Activated CD8-positive, alpha-beta T cell treated with anti-CD3 and anti-CD28 coated beads for 36 hours (primary cell): ENCODE measurements around the gene ADAMTS17. TPM values are rescaled to one million over a fixed set of nuclear protein-coding genes. Genes with fewer than 3 reads are reported as not detected.

Experiments used
- ATAC-seq: fragments of 200-7000 bp; cut with Tn5 transposase; one replicate; pipeline ENCODE4 v1.10.0; 2021; ENCODE audit warnings: mild to moderate bottlenecking, moderate library complexity
- CTCF ChIA-PET: fragments of 350-600 bp; sonication (Branson Sonifier 250); formaldehyde crosslinking; loops from one replicate; lab custom pipeline; 2021; ENCODE audit warnings: antibody characterized with exemption; lab: Charles Lee
- POLR2A ChIA-PET: fragments of 350-600 bp; sonication (Branson Sonifier 250); formaldehyde crosslinking; loops from one replicate; lab custom pipeline; 2021; ENCODE audit warnings: antibody characterized with exemption; lab: Charles Lee
- DNase-seq: peaks from one replicate; pipeline ENCODE4 v3.0.0-alpha.2; 2020
- H3K27ac Mint-ChIP-seq: one replicate; pipeline ENCODE4 v1.8.0; 2021; ENCODE audit warnings: mild to moderate bottlenecking, mixed read lengths
- H3K27me3 Mint-ChIP-seq: one replicate; pipeline ENCODE4 v1.8.0; 2021; ENCODE audit warnings: mixed read lengths
- H3K36me3 Mint-ChIP-seq: one replicate; pipeline ENCODE4 v1.8.0; 2021; ENCODE audit warnings: low read depth, mixed read lengths
- H3K4me1 Mint-ChIP-seq: one replicate; pipeline ENCODE4 v1.8.0; 2021; ENCODE audit warnings: low read depth, mixed read lengths
- H3K4me3 Mint-ChIP-seq: one replicate; pipeline ENCODE4 v1.8.0; 2021; ENCODE audit warnings: mild to moderate bottlenecking, moderate library complexity, mixed read lengths
- H3K9me3 Mint-ChIP-seq: one replicate; pipeline ENCODE4 v1.8.0; 2021; ENCODE audit warnings: mixed read lengths
- intact Hi-C: fragments of 100-400 bp; cut with micrococcal nuclease; formaldehyde crosslinking; loops from one replicate; pipeline ENCODE4 v1.10.0; 2022
- total RNA-seq, 2 experiments: library from RNA; stranded (reverse); gene quantifications; one replicate each; pipeline ENCODE4 v1.2.3, GENCODE V29; 2021
- TF ChIP-seq, protein P1 (sequence below): fragments of 200-600 bp; IDR thresholded peaks from one replicate; pipeline ENCODE4 v1.8.0; 2022; ENCODE audit warnings: antibody characterized with exemption, mild to moderate bottlenecking

The ADAMTS17 gene
- total RNA-seq, 2 experiments from 2014 or later, result 0.60 to 1.5 TPM

DNA sequence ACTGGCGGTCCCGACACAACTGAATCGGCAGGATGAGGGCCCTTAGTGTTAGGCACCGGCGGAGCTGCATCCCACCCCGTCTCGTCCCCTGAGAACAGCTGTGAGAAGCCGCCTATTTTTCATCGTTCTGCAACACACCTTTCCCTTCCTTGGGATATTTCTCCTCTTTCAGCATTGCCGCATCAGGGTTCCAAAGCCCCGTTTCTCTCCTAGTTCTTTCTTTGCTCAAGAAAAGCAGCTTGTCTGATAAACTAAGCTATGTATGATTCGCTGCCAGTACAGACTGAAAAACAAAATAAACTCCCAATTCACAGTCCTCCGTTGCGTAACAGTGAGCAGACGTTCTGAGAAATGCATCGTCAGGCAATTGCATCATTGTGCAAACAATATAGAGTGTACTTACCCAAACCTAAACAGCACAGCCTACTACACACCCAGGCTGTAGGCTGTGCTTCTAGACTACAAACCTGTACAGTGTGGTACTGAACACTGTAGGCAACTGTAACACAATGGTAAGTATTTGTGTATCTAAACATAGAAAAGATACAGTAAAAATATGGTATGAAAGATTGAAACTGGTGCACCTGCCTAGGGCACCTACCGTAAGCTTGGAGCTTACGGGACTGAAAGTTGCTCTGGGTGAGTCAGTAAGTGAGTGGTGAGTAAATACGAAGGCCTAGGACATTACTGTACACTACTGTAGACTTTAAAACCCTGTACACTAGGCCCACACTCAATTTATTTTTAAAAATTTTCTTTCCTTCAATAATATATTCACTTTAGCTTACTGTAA lies 8.9 kb upstream of the ADAMTS17 start:
- Mint-ChIP-seq H3K4me1 (peaks cover 5% of the 10 kb centered on the region), H3K4me3 (peak overlapping the region; percentile 85), H3K27me3 (peaks cover 15% of the 10 kb centered on the region), H3K9me3 (no peaks in the 10 kb centered on the region), H3K36me3 (no peaks in the 10 kb centered on the region), H3K27ac (peak overlapping the region; percentile 92)
- POLR2A ChIA-PET, result interaction anchor here (1.0 to 2.0 kb wide), 5 partner anchors 10 to 245 kb away, joined by 3 to 9 read pairs (median 3); no protein-coding TSS in a partner anchor
- intact Hi-C loops, result loop anchor here (5.0 to 10.0 kb wide), 2 partner anchors 214 to 522 kb away; no protein-coding TSS in a partner anchor
- TF ChIP-seq, protein P1, sequence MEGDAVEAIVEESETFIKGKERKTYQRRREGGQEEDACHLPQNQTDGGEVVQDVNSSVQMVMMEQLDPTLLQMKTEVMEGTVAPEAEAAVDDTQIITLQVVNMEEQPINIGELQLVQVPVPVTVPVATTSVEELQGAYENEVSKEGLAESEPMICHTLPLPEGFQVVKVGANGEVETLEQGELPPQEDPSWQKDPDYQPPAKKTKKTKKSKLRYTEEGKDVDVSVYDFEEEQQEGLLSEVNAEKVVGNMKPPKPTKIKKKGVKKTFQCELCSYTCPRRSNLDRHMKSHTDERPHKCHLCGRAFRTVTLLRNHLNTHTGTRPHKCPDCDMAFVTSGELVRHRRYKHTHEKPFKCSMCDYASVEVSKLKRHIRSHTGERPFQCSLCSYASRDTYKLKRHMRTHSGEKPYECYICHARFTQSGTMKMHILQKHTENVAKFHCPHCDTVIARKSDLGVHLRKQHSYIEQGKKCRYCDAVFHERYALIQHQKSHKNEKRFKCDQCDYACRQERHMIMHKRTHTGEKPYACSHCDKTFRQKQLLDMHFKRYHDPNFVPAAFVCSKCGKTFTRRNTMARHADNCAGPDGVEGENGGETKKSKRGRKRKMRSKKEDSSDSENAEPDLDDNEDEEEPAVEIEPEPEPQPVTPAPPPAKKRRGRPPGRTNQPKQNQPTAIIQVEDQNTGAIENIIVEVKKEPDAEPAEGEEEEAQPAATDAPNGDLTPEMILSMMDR, result no peak
- ATAC-seq (no peak), DNase-seq (no peak)
- CTCF ChIA-PET, result interaction anchor here (0.6 to 7.1 kb wide), 84 partner anchors 8 to 1078 kb away, joined by 3 to 154 read pairs (median 4); partner anchors contain the start of genes ADAMTS17, ASB7 and LINS1

DNA sequence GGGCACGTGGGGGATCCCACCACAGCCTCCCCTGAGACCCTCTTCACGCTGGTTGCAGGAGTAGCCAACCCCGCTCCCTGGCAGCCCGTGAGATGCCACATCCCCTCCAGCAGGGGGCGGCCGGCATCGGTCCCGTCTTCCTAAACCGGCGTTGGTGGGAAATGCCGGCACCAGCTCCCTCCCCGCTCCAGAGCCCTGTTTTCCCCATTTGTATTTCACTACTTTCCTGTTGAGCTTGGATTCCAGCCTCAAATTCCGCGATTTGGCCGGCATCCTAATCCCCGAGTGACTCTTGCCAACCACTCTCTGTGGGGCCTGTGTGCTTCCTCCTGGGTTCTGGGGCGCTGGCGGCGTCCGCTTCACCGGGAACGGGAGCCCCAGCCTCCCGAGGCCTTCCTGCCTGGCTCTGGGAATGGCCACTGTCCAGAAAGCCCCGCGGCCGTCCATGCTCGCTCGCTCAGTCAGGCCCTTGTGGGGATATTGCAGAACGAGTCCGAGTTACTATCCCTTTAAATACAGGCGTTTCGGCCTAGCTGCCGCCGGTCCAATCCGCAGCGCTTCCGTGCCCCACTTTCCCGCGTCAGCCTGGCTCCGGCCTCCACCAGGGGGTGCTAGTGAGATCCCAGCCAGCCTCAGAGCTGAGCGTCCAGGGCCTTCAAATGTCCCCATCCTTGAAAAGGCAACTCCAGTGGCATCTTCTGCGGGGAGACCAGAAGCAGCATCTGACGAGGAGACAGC lies 8.1 kb upstream of the ADAMTS17 start:
- DNase-seq (peak; percentile 90), ATAC-seq (peak; percentile 94)
- H3K4me1 Mint-ChIP-seq, result peaks cover 5% of the 10 kb centered on the region
- intact Hi-C loops, result loop anchor here (5.0 to 10.0 kb wide), 2 partner anchors 215 to 522 kb away; no protein-coding TSS in a partner anchor
- H3K36me3 Mint-ChIP-seq, result no peaks in the 10 kb centered on the region
- POLR2A ChIA-PET, result interaction anchor here (1.0 to 2.0 kb wide), 5 partner anchors 9 to 246 kb away, joined by 3 to 9 read pairs (median 3); no protein-coding TSS in a partner anchor
- peak overlapping the region; percentile 92 for H3K27ac Mint-ChIP-seq
- H3K4me3 Mint-ChIP-seq, result peak overlapping the region; percentile 85
- TF ChIP-seq, protein P1, result peak; percentile 96
- CTCF ChIA-PET, result interaction anchor here (0.6 to 7.1 kb wide), 94 partner anchors 8 to 1078 kb away, joined by 3 to 154 read pairs (median 4); partner anchors contain the start of genes ADAMTS17, ASB7, LINS1 and LYSMD4
- no peaks in the 10 kb centered on the region for H3K9me3 Mint-ChIP-seq
- H3K27me3 Mint-ChIP-seq, result peaks cover 10% of the 10 kb centered on the region

GRCh38 chr15:100349321-100349695 lies 7.5 kb upstream of the ADAMTS17 start:
- Mint-ChIP-seq H3K4me1 (peaks cover 5% of the 10 kb centered on the region), H3K27me3 (peaks cover 8% of the 10 kb centered on the region), H3K27ac (no peak overlapping the region), H3K4me3 (peak overlapping the region; percentile 85), H3K9me3 (no peaks in the 10 kb centered on the region), H3K36me3 (no peaks in the 10 kb centered on the region)
- no peak for ATAC-seq
- no peak for DNase-seq
- TF ChIP-seq, protein P1, result no peak
- CTCF ChIA-PET, result interaction anchor here (0.8 to 7.1 kb wide), 56 partner anchors 9 to 1077 kb away, joined by 3 to 154 read pairs (median 5); partner anchors contain the start of genes ADAMTS17, ASB7, LINS1 and LYSMD4
- intact Hi-C loops, result no loop called here
- POLR2A ChIA-PET, result interaction anchor here (0.6 to 2.0 kb wide), 5 partner anchors 8 to 666 kb away, joined by 3 to 9 read pairs (median 3); no protein-coding TSS in a partner anchor

DNA sequence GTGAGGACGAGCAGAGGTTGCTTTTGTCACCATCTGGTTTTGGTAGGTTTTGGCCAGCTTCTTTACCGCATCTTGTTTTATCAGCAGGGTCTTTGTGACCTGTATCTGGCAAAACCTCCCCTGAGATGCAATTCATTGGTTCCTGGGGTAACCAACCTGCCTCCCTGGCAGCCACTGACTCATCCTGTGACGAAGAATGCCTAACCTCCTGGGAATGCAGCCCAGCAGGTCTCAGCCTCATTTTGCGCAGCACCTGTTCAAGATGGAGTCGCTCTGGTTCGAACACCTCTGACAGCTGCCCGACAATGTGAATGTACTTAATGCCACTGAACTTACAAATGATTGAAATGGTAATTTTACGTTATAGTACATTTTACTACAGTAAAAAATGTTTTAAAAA lies 6.8 kb upstream of the ADAMTS17 start:
- Mint-ChIP-seq H3K4me1 (peaks cover 5% of the 10 kb centered on the region), H3K9me3 (no peaks in the 10 kb centered on the region), H3K27ac (no peak overlapping the region), H3K36me3 (no peaks in the 10 kb centered on the region), H3K4me3 (no peak overlapping the region), H3K27me3 (peaks cover 8% of the 10 kb centered on the region)
- TF ChIP-seq, protein P1, result no peak
- ChIA-PET POLR2A (interaction anchor here (0.6 to 1.4 kb wide), 2 partner anchors 12 to 667 kb away, joined by 3 read pairs; no protein-coding TSS in a partner anchor), CTCF (interaction anchor here (0.8 to 7.1 kb wide), 15 partner anchors 10 to 510 kb away, joined by 3 to 154 read pairs (median 11); partner anchors contain the start of genes ADAMTS17, ASB7 and LINS1)
- DNase-seq (no peak), ATAC-seq (no peak)
- intact Hi-C loops, result no loop called here
